SK-N-SH (cell line): Measurements from ENCODE around the gene BBS4. TPM values are rescaled to one million over a fixed set of nuclear protein-coding genes. Genes with fewer than 3 reads are reported as not detected.
A peak's percentile ranks its signal among the peaks of the same experiment; 100 is the strongest.

ENCODE experiments used
- CTCF ChIA-PET: fragments of 300-600, 350-600 bp; formaldehyde crosslinking; extraction: SDS; loops from one replicate; lab custom pipeline; 2021; lab: Yijun Ruan, JAX
- POLR2A ChIA-PET: fragments of 350-600 bp; sonication (Branson Sonifier 250); formaldehyde crosslinking; extraction: SDS; loops from one replicate; lab custom pipeline; 2020; ENCODE audit warnings: antibody characterized with exemption, inconsistent platforms; lab: Yijun Ruan, JAX
- DNase-seq: peaks from one replicate; pipeline ENCODE4 v3.0.0; 2012
- H2AFZ ChIP-seq: fragments of 200-600 bp; sonication (generic); 2 replicates; pipeline ENCODE4 v1.8.1; 2016; ENCODE audit warnings: antibody characterized with exemption, mild to moderate bottlenecking, low read depth
- H3F3A ChIP-seq: fragments of 200-600 bp; sonication (generic); replicated peaks from 2 replicates; pipeline ENCODE3; 2016; ENCODE audit warnings: antibody characterized with exemption, mild to moderate bottlenecking; ENCODE audit not compliant: insufficient read depth
- H3K27ac ChIP-seq, 2 experiments: fragments of 200-500 bp in 1 of 2; fragments of 200-600 bp in 1 of 2; sonication (Bioruptor generic) in 1 of 2; sonication (generic), shearing (Covaris generic) in 1 of 2; 2 replicates each; pipeline versions ENCODE4 v1.5.1 to v1.6.1; 2014 to 2016; ENCODE audit warnings: low read depth in 2 of 2, inconsistent platforms in 1 of 2, low read length in 1 of 2, mild to moderate bottlenecking in 1 of 2, mixed read lengths in 1 of 2
- H3K27me3 ChIP-seq: fragments of 200-600 bp; sonication (generic), shearing (Covaris generic); 2 replicates; pipeline ENCODE4 v1.6.1; 2016; ENCODE audit warnings: mixed run types; ENCODE audit not compliant: insufficient read depth
- H3K36me3 ChIP-seq, 2 experiments: fragments of 200-500 bp in 1 of 2; fragments of 200-600 bp in 1 of 2; sonication (Bioruptor generic) in 1 of 2; sonication (generic) in 1 of 2; replicated peaks in 1 of 2; 2 replicates each; pipeline versions ENCODE3 to v1.5.1; 2014 to 2016; ENCODE audit warnings: low read length in 1 of 2, mild to moderate bottlenecking in 1 of 2; ENCODE audit not compliant: insufficient read depth in 2 of 2, control insufficient read depth in 1 of 2
- H3K4me1 ChIP-seq, 2 experiments: fragments of 200-500 bp in 1 of 2; fragments of 200-600 bp in 1 of 2; sonication (Bioruptor generic) in 1 of 2; sonication (generic), shearing (Covaris generic) in 1 of 2; 2 replicates each; pipeline versions ENCODE4 v1.5.1 to v1.6.1; 2014 to 2016; ENCODE audit warnings: low read depth in 1 of 2, low read length in 1 of 2, mixed run types in 1 of 2; ENCODE audit not compliant: insufficient read depth in 2 of 2, control insufficient read depth in 1 of 2
- H3K4me2 ChIP-seq: fragments of 200-600 bp; sonication (generic), shearing (Covaris generic); 2 replicates; pipeline ENCODE4 v1.6.1; 2017; ENCODE audit warnings: mixed run types
- H3K4me3 ChIP-seq, 2 experiments: fragments of 200-500 bp in 1 of 2; fragments of 200-600 bp in 1 of 2; sonication (Bioruptor generic) in 1 of 2; sonication (generic), shearing (Covaris generic) in 1 of 2; 2 replicates each; pipeline versions ENCODE4 v1.5.1 to v1.8.1; 2014 to 2016; ENCODE audit warnings: low read depth in 2 of 2, inconsistent platforms in 1 of 2, low read length in 1 of 2, mild to moderate bottlenecking in 1 of 2, mixed read lengths in 1 of 2, moderate library complexity in 1 of 2
- H3K79me2 ChIP-seq: fragments of 200-600 bp; sonication (generic); 2 replicates; pipeline ENCODE4 v1.8.1; 2017; ENCODE audit warnings: mild to moderate bottlenecking; ENCODE audit not compliant: insufficient read depth
- H3K9ac ChIP-seq: fragments of 200-600 bp; sonication (generic); 2 replicates; pipeline ENCODE4 v1.6.1; 2017; ENCODE audit warnings: mixed run types
- H3K9me2 ChIP-seq: fragments of 200-600 bp; sonication (generic); 2 replicates; pipeline ENCODE4 v1.6.1; 2017; ENCODE audit warnings: mixed run types
- H3K9me3 ChIP-seq: fragments of 200-600 bp; sonication (generic); 2 replicates; pipeline ENCODE4 v1.6.1; 2017; ENCODE audit warnings: mixed run types, mild to moderate bottlenecking, moderate library complexity
- H4K20me1 ChIP-seq: fragments of 200-600 bp; sonication (generic); 2 replicates; pipeline ENCODE4 v1.6.1; 2017; ENCODE audit warnings: mild to moderate bottlenecking, mixed run types; ENCODE audit not compliant: insufficient read depth
- CHD2 ChIP-seq: fragments of 150-350 bp; IDR thresholded peaks from 2 replicates; pipeline ENCODE4 v1.6.1; 2018; ENCODE audit warnings: low read length; ENCODE audit not compliant: partially characterized antibody
- CTCF ChIP-seq: fragments of 200-600 bp; sonication (generic); IDR thresholded peaks from 2 replicates; pipeline ENCODE4 v1.6.1; 2017; ENCODE audit warnings: antibody characterized with exemption, mild to moderate bottlenecking, moderate library complexity
- EZH2phosphoT487 ChIP-seq: fragments of 200-600 bp; sonication (generic); IDR thresholded peaks from 2 replicates; pipeline ENCODE4 v1.6.1; 2017; ENCODE audit warnings: low read depth, mixed run types, mild to moderate bottlenecking, antibody characterized with exemption, moderate library complexity, borderline replicate concordance
- FOSL2 ChIP-seq: IDR thresholded peaks from 2 replicates; pipeline ENCODE4 v1.4.0; 2012; ENCODE audit warnings: low read depth, mild to moderate bottlenecking, moderate library complexity, borderline replicate concordance
- FOXJ3 ChIP-seq: sonication (generic); formaldehyde crosslinking; IDR thresholded peaks from 2 replicates; pipeline ENCODE4 v1.5.1; 2020; ENCODE audit warnings: mild to moderate bottlenecking, missing genetic modification reagents
- FOXM1 ChIP-seq: IDR thresholded peaks from 2 replicates; pipeline ENCODE4 v1.4.0; 2012; ENCODE audit warnings: low read depth, mild to moderate bottlenecking
- GABPA ChIP-seq: IDR thresholded peaks from 2 replicates; pipeline ENCODE4 v1.4.0; 2012; ENCODE audit warnings: low read depth, mild to moderate bottlenecking
- MAX ChIP-seq: IDR thresholded peaks from 2 replicates; pipeline ENCODE4 v1.4.0; 2012; ENCODE audit warnings: low read depth
- MEF2A ChIP-seq: IDR thresholded peaks from 2 replicates; pipeline ENCODE4 v1.4.0; 2012; ENCODE audit warnings: low read depth, borderline replicate concordance
- NFIC ChIP-seq: IDR thresholded peaks from 2 replicates; pipeline ENCODE4 v1.4.0; 2012; ENCODE audit warnings: borderline replicate concordance
- NRF1 ChIP-seq: IDR thresholded peaks from 2 replicates; pipeline ENCODE4 v1.6.1; 2012; ENCODE audit warnings: low read depth, mild to moderate bottlenecking, low read length
- POLR2AphosphoS5 ChIP-seq: IDR thresholded peaks from 2 replicates; pipeline ENCODE4 v1.6.1; 2012; ENCODE audit warnings: low read depth, low read length
- RAD21 ChIP-seq: IDR thresholded peaks from 2 replicates; pipeline ENCODE4 v1.6.1; 2012; ENCODE audit warnings: mild to moderate bottlenecking, low read length
- RCOR1 ChIP-seq: fragments of 150-350 bp; IDR thresholded peaks from 2 replicates; pipeline ENCODE4 v1.6.1; 2017; ENCODE audit warnings: antibody characterized with exemption, low read length
- RXRA ChIP-seq: IDR thresholded peaks from 2 replicates; pipeline ENCODE4 v1.4.0; 2012; ENCODE audit warnings: low read depth, mild to moderate bottlenecking, borderline replicate concordance
- SIN3A ChIP-seq: IDR thresholded peaks from 2 replicates; pipeline ENCODE4 v1.6.1; 2012; ENCODE audit warnings: low read depth, mild to moderate bottlenecking, low read length, moderate library complexity, borderline replicate concordance
- SMC3 ChIP-seq: IDR thresholded peaks from 2 replicates; pipeline ENCODE4 v1.6.1; 2012; ENCODE audit warnings: low read depth, low read length, improper control_type of control experiment
- TAF1 ChIP-seq: IDR thresholded peaks from 2 replicates; pipeline ENCODE4 v1.6.1; 2012; ENCODE audit warnings: low read depth, mild to moderate bottlenecking, low read length, moderate library complexity, borderline replicate concordance
- TCF12 ChIP-seq: IDR thresholded peaks from 2 replicates; pipeline ENCODE4 v1.4.0; 2012
- TEAD4 ChIP-seq: IDR thresholded peaks from 2 replicates; pipeline ENCODE4 v1.4.0; 2012; ENCODE audit warnings: mild to moderate bottlenecking, borderline replicate concordance; ENCODE audit not compliant: insufficient read depth
- USF1 ChIP-seq: IDR thresholded peaks from 2 replicates; pipeline ENCODE4 v1.4.0; 2012; ENCODE audit warnings: low read depth, borderline replicate concordance
- YY1 ChIP-seq: IDR thresholded peaks from 2 replicates; pipeline ENCODE4 v1.4.0; 2012; ENCODE audit warnings: low read depth, mild to moderate bottlenecking
- ZBTB33 ChIP-seq: IDR thresholded peaks from 2 replicates; pipeline ENCODE4 v1.4.0; 2012; ENCODE audit warnings: low read depth, borderline replicate concordance
- WGBS: methylation state at CpG from one replicate; pipeline ENCODE4 v1.1.6; 2017; ENCODE audit warnings: low lambda C conversion rate; 5-methylcytosine and 5-hydroxymethylcytosine counted together
- polyA plus RNA-seq, 3 experiments: library from polyadenylated mRNA; depleted of rRNA; stranded (reverse); fragments of >200 nt; gene quantifications; 2 replicates each; pipeline ENCODE4 v1.2.3, GENCODE V29; 2012

BBS4 gene
- polyA plus RNA-seq, 1 of the 3 experiments (the other 2 are of a cell fraction), result 18.5 TPM

GRCh38 chr15:72758182-72758581 is 72.2 kb downstream of the BBS4 start (continued):
- TF ChIP-seq TCF12 (no peak), SMC3 (no peak), POLR2AphosphoS5 (no peak), TEAD4 (0 out of 2 replicates have a peak, but pooled peaks have one; percentile 17), FOXJ3 (no peak), GABPA (no peak), RXRA (no peak), NRF1 (no peak), SIN3A (no peak), FOXM1 (no peak), MEF2A (no peak), FOSL2 (peak; percentile 79), ZBTB33 (no peak), TAF1 (no peak), USF1 (no peak)

- POLR2A ChIA-PET, result no interaction called here
These were observed 74.7 kb downstream of the BBS4 start for GRCh38 chr15:72760590-72761260.

More at GRCh38 chr15:72760590-72761260, 74.7 kb downstream of the BBS4 start:
- WGBS, result 96% methylated on average over 5 of the region's 5 CpGs
- no peak overlapping the region for H3K27ac ChIP-seq
- no peaks in the 10 kb centered on the region for H4K20me1 ChIP-seq
- H2AFZ ChIP-seq, result no peak overlapping the region
- H3K4me1 ChIP-seq, result no peaks in the 10 kb centered on the region; a peak in 1 of 4 replicates
- DNase-seq, result no peak
- peaks cover 23 to 39% of the 10 kb centered on the region in 2 experiments for H3K36me3 ChIP-seq
- H3K27me3 ChIP-seq, result no peaks in the 10 kb centered on the region
- H3K9ac ChIP-seq, result no peak overlapping the region
- peaks cover 23% of the 10 kb centered on the region for H3F3A ChIP-seq
- H3K4me2 ChIP-seq, result no peak overlapping the region
- CTCF ChIA-PET, result no interaction called here
- H3K79me2 ChIP-seq, result peaks cover 18% of the 10 kb centered on the region
- no peaks in the 10 kb centered on the region for H3K9me3 ChIP-seq
- TF ChIP-seq EZH2phosphoT487, result no peak
- no peak for TF ChIP-seq YY1
- TF ChIP-seq NFIC, result no peak
- TF ChIP-seq POLR2AphosphoS5, result no peak
- TF ChIP-seq FOXM1, result no peak
- no peak for TF ChIP-seq SIN3A
- TF ChIP-seq RCOR1, result no peak
- no peak for TF ChIP-seq CHD2
- no peak for TF ChIP-seq RXRA
- no peak for TF ChIP-seq FOSL2
- no peak for TF ChIP-seq MAX
- TF ChIP-seq CTCF, result no peak
- no peak for TF ChIP-seq RAD21
- TF ChIP-seq TEAD4, result no peak
- no peaks in the 10 kb centered on the region for H3K9me2 ChIP-seq
- no peak overlapping the region for H3K4me3 ChIP-seq
